GM21526 (cell line): Measurements from ENCODE around the gene FOXK1.
"Not testable (repeated sequence)": the region's sequence is repeated elsewhere in the genome, so short reads cannot be mapped to it uniquely, and the experiment has no call there.

Experiments
- ATAC-seq: cut with Tn5 transposase; IDR thresholded peaks from one replicate; pipeline ENCODE4 v1.9.1; 2021; ENCODE audit warnings: moderate library complexity; ENCODE audit not compliant: unreplicated experiment, low FRiP score

The FOXK1 gene

DNA sequence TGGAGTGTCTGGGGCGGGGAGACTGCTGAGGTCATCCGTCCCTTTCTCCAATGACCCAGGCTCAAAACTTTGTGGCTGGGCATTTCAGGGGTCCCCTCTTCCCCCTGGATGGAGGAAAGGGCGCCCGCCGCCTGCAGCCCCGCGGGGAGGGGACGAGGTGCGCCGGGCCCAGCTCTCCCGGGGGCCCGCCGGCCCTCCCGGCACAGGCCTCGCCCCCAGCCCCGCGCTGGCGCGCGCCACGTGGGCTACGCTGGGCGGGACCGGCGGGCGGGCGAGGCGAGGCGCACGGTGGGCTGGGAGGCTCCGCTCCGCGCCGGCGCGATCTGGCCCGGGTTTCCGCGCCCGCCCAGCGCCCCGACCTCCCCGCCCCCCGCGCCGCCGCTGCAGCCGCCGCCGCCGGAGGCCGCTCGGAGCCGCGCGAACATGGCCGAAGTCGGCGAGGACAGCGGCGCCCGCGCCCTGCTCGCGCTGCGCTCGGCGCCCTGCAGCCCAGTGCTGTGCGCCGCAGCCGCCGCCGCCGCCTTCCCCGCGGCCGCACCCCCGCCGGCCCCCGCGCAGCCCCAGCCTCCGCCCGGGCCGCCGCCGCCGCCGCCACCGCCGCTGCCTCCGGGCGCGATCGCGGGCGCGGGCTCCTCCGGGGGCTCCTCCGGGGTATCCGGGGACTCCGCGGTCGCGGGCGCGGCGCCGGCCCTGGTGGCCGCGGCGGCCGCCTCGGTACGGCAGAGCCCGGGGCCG lies at the start of gene FOXK1:
Gene FOXK1 (plus strand): TSS at position 410 of the 735 bp plus-strand sequence. CDS start 14 bp downstream, at position 424.
- ATAC-seq = peak; percentile 58

- ATAC-seq = no peak
Measured at GRCh38 chr7:4633012-4633411, 49.1 kb upstream of the FOXK1 start.

DNA sequence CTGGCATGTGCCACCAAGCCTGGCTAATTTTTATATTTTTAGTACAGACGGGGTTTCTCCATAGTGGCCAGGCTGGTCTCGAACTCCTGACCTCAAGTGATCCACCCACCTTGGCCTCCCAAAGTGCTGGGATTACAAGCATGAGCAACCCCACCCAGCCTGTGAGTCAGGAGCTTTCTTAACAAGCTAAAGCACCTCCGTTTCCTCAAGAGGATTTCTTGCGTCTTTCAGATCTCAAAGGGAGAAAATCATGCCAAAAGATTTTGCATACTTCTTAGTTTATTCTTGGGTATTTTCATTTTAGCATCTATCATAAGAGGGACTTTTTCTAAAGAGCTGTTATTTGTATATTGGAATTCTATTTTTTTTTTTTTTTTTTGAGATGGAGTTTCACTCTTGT lies 47.9 kb upstream of the FOXK1 start:
- no peak for ATAC-seq

DNA sequence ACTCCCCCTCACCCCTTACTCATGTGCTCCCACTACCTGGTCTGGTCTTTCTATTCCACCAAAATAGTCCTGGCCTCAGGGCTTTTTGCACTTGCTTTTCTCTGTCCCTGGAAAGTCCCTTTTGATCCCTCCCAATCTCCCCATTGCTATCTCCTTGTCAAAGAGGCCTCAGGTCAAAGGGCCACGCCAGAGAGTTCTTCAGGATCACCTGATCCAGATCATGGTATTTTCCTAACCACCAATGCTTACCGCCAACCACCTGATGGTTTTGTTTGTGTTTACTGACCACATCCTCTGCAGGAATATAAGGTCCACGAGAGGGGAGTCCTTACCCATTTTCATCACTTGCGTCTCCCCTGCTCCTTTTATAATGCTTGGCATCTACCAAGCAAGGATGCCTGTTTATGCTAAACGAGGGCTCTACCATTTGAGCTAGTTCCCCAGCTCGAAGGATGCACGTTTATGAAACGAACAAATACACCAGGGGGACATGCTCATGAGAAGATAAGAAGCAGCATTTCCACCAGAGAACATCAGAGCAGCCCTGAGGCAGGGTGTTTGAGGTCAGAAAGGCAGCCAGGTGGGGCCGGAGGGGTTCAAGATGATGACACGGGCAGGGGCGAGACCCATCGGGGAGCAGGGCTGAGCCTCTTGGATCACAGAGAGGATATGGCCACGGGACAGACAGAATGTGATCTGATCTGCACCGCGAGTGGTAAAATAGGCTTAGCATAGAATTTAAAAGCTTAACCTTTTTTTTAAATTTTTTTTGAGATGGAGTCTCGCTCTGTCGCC lies 43.1 kb upstream of the FOXK1 start:
- ATAC-seq = no peak

DNA sequence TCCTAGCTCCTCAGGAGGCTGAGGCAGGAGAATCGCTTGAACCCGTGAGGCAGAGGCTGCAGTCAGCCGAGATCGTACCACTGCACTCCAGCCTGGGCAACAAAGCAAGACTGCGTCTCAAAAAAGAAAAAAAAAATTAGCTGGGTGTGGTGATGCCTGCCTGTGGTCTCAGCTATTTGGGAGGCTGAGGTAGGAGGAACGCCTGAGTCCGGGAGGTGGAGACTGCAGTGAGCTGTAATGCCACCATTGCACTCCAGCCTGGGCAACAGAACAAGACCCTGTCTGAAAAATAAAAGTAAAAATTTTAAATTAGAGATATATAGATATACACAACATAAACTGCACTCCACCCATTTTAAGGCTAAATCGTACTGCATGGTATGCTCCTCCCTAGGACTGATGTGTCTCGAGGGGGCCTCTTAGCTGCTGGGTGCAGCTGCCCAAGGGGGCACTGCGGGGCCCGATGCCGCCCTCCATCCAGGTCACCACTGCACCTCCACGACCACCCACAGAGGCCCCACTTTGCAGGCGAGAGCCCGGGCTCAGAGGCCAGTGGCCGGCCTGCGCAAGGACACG lies 40.9 kb upstream of the FOXK1 start:
- no peak for ATAC-seq

DNA sequence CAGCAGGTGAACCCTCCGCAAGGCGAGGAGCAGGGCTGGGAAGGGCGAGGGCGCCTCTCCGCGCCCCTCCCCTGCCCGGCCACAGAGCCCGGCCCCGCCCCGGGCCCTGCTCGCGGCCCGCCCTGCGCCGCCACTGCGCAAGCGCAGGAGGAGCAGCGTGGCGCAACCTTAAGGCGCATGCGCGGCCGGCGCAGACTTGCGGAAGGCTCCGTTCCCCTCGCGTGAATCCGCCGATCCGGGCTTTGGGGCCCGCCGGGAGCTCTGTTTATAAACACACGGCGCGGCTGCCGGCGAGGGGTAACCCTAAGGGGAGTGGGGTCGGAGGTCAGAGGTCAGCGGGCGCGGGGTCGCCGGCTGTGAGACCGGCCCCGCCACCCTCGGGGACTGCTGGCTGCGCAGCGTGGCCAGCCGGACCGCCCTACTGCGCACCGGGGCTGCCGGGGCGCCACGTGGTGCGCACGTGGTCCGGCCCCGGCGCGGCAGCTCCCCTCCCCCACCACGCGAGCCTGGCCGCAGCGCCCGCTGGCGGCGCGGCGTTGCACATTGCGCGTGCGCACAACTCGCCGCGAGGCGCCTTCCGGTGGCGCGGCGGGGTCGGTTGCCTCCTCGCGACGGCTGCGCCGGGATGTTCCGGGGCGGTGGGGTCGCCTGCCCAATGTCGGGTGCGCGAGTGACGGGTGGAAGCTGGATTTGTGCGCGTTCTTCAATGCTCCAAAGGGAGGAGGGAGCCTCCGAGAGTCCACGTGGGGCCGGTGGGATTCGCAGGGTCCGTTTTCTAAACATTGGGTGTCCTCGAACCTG lies 40.2 kb upstream of the FOXK1 start:
- ATAC-seq = peak; percentile 77

DNA sequence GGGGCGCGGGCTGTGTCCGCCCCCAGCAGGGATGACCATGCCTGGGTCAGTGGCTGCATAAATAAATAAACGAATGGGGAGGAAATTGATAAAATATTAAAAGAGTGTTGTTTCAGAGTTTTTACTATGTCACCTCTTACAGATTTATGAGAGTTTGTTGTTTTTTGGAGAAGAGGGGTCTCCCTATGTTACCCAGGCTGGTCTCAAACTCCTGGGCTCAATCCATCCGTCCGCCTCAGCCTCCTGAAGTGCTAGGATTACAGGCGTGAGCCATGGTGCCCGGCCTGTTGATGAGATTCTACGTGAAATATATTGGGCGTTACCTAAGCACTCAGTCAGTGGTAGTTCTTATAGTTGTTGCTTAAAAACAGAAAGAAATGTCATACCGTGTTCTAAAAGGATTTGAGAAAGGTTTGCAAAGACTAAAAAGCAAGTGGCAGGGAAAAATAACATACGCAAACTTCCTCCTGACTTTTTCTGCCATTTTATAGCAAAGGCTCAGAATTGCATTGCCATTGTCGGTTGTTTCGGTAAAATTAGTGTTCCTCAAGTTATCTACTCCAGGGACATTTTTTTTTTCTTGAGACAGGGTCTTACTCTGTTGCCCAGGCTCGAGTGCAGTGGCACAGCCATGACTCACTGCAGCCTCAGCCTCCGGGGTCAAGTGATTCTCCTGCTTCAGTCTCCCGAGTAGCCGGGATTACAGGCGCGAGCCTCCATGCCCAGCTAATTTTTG lies 39.5 kb upstream of the FOXK1 start:
- no peak for ATAC-seq

DNA sequence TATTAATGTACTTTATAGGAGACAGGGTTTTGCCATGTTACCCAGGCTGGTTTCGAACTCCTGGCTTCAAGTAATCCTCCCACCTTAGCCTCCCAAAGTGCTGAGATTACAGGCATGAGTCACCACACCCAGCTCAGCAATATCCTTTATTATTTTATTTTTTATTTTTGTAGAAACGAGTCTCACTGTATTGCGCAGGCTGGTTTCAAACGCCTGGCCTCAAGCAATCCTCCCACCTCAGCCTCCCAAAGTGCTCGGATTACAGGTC lies 39.0 kb upstream of the FOXK1 start:
- not testable (repeated sequence) for ATAC-seq

DNA sequence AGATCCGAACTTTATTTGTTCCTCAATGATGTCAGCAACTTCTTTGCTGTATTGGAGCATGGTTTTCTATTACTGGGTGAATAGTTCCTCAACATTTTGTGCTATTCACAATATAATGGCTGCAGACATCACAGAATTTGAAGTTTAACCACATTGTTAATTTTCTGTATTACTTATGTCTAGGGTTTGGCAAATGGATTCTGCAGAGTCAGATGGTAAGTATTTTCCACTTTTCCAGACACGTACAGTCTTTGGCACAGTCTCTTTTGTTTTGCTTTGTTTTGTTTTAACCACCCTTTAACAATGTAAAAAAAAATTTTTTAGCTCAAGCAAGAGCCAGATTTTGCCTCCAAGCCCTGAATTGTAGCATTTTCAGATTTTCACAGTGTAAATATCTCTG lies 36.8 kb upstream of the FOXK1 start:
- ATAC-seq = no peak

DNA sequence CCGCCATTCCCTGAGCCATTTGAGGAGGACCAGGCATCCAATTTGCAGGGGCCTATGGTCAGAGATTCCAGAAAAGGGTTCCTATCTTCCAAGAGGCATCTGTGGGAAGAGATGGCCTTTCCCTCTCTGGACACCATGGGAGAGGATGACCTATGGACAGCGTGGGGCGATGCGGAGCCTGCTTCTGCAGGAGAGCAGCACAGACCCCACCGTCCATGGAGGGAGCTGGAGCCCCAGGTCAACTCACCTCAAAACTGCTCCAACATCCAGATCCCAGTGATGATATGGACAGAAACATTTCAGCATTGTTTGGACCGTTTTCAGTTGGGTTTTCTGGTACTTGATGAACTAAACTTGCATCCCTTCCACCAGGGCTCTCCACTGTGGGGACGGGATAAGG lies 34.0 kb upstream of the FOXK1 start:
- no peak for ATAC-seq

GRCh38 chr7:4650433-4651047 lies 31.6 kb upstream of the FOXK1 start:
- no peak for ATAC-seq

- ATAC-seq = no peak
Measured at GRCh38 chr7:4653771-4654170, 28.3 kb upstream of the FOXK1 start.

DNA sequence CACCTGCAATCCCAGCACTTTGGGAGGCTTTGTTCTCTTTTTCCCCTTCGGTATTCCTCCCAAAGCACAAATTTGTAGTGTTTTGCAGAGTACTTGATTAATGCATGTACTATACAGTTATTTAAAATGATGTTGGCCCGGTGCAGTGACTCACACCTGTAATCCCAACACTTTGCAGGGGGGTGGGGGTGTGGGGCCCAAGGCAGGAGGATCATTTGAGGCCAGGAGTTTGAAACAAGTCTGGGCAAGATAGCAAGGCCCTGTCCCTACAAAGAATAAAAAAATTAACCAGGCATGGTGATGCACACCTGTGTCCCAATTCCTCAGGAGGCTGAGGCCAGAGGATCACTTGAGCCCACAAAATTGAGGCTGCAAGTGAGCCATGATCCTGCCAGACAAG lies 26.8 kb upstream of the FOXK1 start:
- no peak for ATAC-seq

DNA sequence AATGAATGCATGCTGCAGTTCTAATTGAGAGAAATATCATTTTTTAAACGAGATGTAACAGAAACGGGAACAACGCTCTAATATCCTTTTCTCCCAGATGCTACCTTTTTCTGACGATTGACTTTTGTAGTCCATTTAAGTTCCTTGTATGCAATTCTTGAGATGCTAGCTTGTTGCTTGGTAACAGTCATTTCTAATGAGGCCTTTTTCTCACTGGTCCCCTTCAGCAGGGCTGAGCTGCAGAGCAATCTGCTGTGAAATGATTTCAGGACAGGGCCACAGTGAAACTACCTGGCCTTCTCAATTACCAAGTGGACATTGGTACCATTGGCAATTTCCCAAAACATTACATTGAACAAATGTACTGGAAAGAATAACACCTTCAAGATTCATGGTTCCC lies 26.2 kb upstream of the FOXK1 start:
- ATAC-seq = no peak

- no peak for ATAC-seq
Measured at GRCh38 chr7:4657640-4658417, 24.3 kb upstream of the FOXK1 start.

- no peak for ATAC-seq
Measured at GRCh38 chr7:4659551-4660286, 22.4 kb upstream of the FOXK1 start.

DNA sequence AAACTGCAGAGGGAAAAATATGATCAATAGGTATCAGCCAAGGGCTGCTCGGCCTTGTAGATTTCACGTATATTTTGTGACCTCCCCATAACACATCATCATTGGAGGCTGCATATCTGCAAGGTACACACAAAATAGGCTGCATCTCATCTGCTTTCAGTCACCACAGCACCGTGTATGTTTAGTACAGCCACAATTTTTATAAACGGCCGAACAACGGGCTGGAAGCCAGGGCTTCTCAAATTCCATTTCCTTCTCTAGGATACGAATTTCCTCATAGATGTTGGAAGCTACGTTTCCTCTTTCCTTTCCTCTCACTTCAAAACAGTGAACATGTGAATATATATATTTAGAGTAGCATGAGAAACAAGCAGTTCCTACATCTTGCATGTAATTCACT lies 20.2 kb upstream of the FOXK1 start:
- ATAC-seq = no peak

DNA sequence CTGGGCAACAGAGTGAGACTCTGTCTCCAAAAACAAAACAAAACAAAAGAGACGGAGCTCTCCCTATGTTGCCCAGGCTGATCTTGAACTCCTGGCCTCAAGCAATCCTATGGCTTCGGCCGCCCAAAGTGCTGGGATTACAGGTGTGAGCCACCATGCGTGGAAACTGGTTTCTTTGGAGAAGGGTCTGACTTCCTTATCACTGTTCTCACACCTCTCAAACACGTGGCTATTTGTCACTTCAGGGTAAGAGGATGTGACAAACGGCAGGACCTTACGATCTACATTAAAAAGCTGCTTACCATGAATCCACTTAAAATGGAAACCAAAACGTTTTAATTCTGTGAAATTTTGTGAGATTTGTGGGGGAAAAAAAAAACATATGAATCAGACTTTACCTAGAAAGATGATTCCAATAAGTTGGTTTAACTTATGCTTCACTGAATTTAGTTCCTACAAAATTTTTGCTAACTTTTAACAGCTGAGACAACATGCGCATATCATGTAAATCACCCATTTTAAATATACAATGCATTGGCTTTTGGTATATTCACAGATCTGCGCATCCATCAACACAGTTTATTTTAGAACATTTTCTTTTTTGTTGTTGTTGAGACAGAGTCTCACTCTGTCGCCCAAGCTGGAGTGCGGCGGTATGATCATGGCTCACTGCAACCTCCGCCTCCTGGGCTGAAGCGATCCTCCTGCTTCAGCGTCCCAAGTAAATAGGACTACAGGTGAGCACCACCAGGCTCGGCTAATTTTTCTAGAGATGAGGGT lies 18.7 kb upstream of the FOXK1 start:
- ATAC-seq = no peak
